HCT116 (cell line): Measurements from ENCODE around the gene CDH16. TPM values are rescaled to one million over a fixed set of nuclear protein-coding genes. Genes with fewer than 3 reads are reported as not detected.
A peak's percentile ranks its signal among the peaks of the same experiment; 100 is the strongest.

Experiments
- ATAC-seq: fragments of 200-7000 bp; cut with Tn5 transposase; 2 replicates; pipeline ENCODE4 v1.9.1; 2020; ENCODE audit warnings: mild to moderate bottlenecking, moderate library complexity
- BruUV-seq: library from RNA; stranded (reverse); fragments of 400-500 nt; replicated peaks from 2 replicates; lab custom pipeline; 2021; lab: Mats Ljungman, UMichigan
- CTCF ChIA-PET: fragments of 300-600 bp; sonication (Branson Sonifier 250); formaldehyde crosslinking; loops from one replicate; lab custom pipeline; 2021; ENCODE audit warnings: antibody characterized with exemption; lab: Charles Lee
- POLR2A ChIA-PET: fragments of 300-600, 350-600 bp; sonication (Branson Sonifier 250); formaldehyde crosslinking; loops from one replicate; lab custom pipeline; 2021; ENCODE audit warnings: antibody characterized with exemption; lab: Charles Lee
- RAD21 ChIA-PET, 2 experiments: fragments of 300-600 bp; sonication (Branson Sonifier 250); formaldehyde crosslinking; loops; one replicate each; lab custom pipeline; 2023; ENCODE audit warnings: low total read pairs in 2 of 2; ENCODE audit not compliant: uncharacterized antibody in 2 of 2, unreplicated experiment in 2 of 2, low non-redundant PET in 1 of 2; lab: Charles Lee
- DNase-seq: peaks from one replicate; pipeline ENCODE4 v3.0.0-alpha.2; 2010; ENCODE audit warnings: low read depth, low spot score
- H2AFZ ChIP-seq: fragments of 200-600 bp; shearing (Covaris generic), sonication (generic); 2 replicates; pipeline ENCODE4 v1.6.1; 2017; ENCODE audit warnings: low read depth, mixed run types, mixed read lengths, antibody characterized with exemption, low read length; ENCODE audit not compliant: poor library complexity, severe bottlenecking
- H3K27ac ChIP-seq: 2 replicates; pipeline ENCODE4 v1.5.1; 2012; ENCODE audit warnings: low read depth, low read length
- H3K27me3 ChIP-seq: fragments of 200-600 bp; sonication (generic); 2 replicates; pipeline ENCODE4 v1.6.1; 2016; ENCODE audit warnings: mixed run types, low read length, mixed read lengths; ENCODE audit not compliant: insufficient read depth
- H3K36me3 ChIP-seq, 2 experiments: fragments of 200-500 bp in 1 of 2; fragments of 200-600 bp in 1 of 2; sonication (Bioruptor generic) in 1 of 2; sonication (generic) in 1 of 2; 2 replicates each; pipeline versions ENCODE4 v1.5.1 to v1.6.1; 2014 to 2016; ENCODE audit warnings: low read length in 2 of 2, inconsistent platforms in 1 of 2, mixed read lengths in 1 of 2, mixed run types in 1 of 2; ENCODE audit not compliant: insufficient read depth in 2 of 2, control insufficient read depth in 1 of 2
- H3K4me1 ChIP-seq, 2 experiments: fragments of 200-600 bp in 1 of 2; sonication (generic) in 1 of 2; 2 replicates each; pipeline versions ENCODE4 v1.5.1 to v1.6.1; 2012 to 2017; ENCODE audit warnings: low read length in 2 of 2, inconsistent platforms in 1 of 2, mild to moderate bottlenecking in 1 of 2, mixed read lengths in 1 of 2, mixed run types in 1 of 2, moderate library complexity in 1 of 2; ENCODE audit not compliant: insufficient read depth in 2 of 2, control insufficient read depth in 1 of 2
- H3K4me2 ChIP-seq: fragments of 200-600 bp; sonication (generic); 2 replicates; pipeline ENCODE4 v1.6.1; 2017; ENCODE audit warnings: mixed run types, low read length, mixed read lengths
- H3K4me3 ChIP-seq, 2 experiments: fragments of 200-600 bp in 1 of 2; sonication (generic) in 1 of 2; replicated peaks in 1 of 2; 2 replicates each; pipeline ENCODE4 v1.5.1; 2011 to 2016; ENCODE audit warnings: low read length in 2 of 2, control low read depth in 1 of 2, low read depth in 1 of 2, mild to moderate bottlenecking in 1 of 2, mixed read lengths in 1 of 2, mixed run types in 1 of 2
- H3K79me2 ChIP-seq: fragments of 200-600 bp; sonication (generic); 2 replicates; pipeline ENCODE4 v1.6.1; 2017; ENCODE audit warnings: mild to moderate bottlenecking, mixed run types, low read length, moderate library complexity, mixed read lengths; ENCODE audit not compliant: insufficient read depth
- H3K9ac ChIP-seq: fragments of 200-600 bp; sonication (generic); 2 replicates; pipeline ENCODE4 v1.6.1; 2016; ENCODE audit warnings: low read length, mixed read lengths
- H3K9me2 ChIP-seq: fragments of 200-600 bp; sonication (generic), shearing (Covaris generic); 2 replicates; pipeline ENCODE4 v1.6.1; 2017; ENCODE audit warnings: mixed run types, mild to moderate bottlenecking, moderate library complexity; ENCODE audit not compliant: insufficient read depth
- H3K9me3 ChIP-seq, 2 experiments: fragments of 200-500 bp in 1 of 2; fragments of 200-600 bp in 1 of 2; sonication (Bioruptor generic) in 1 of 2; sonication (generic) in 1 of 2; 2 replicates each; pipeline ENCODE4 v1.6.1; 2014 to 2017; ENCODE audit warnings: low read length in 2 of 2, mixed read lengths in 2 of 2, inconsistent platforms in 1 of 2, low read depth in 1 of 2, mild to moderate bottlenecking in 1 of 2, mixed run types in 1 of 2, moderate library complexity in 1 of 2; ENCODE audit not compliant: control insufficient read depth in 1 of 2, insufficient read depth in 1 of 2
- H4K20me1 ChIP-seq: fragments of 200-600 bp; sonication (generic), shearing (Covaris generic); 2 replicates; pipeline ENCODE4 v1.6.1; 2017; ENCODE audit warnings: mixed run types, mild to moderate bottlenecking, moderate library complexity; ENCODE audit not compliant: insufficient read depth
- CEBPB ChIP-seq: IDR thresholded peaks from 2 replicates; pipeline ENCODE4 v1.6.1; 2012; ENCODE audit warnings: low read depth
- CTCF ChIP-seq, 3 experiments: fragments of 200-600 bp in 1 of 3; sonication (generic) in 1 of 3; IDR thresholded peaks in 2 of 3; conservative IDR thresholded peaks in 1 of 3; 2 replicates each; pipeline ENCODE4 v1.5.1; 2012 to 2017; ENCODE audit warnings: low read depth in 2 of 3, low read length in 2 of 3, antibody characterized with exemption in 1 of 3, borderline replicate concordance in 1 of 3, control low read depth in 1 of 3, mild to moderate bottlenecking in 1 of 3, mixed read lengths in 1 of 3, mixed run types in 1 of 3, moderate library complexity in 1 of 3; ENCODE audit not compliant: insufficient read depth in 1 of 3
- EGR1 ChIP-seq: IDR thresholded peaks from 2 replicates; pipeline ENCODE4 v1.6.1; 2012; ENCODE audit warnings: low read depth
- POLR2A ChIP-seq: IDR thresholded peaks from 2 replicates; pipeline ENCODE4 v1.7.0; 2011; ENCODE audit warnings: borderline replicate concordance; ENCODE audit not compliant: insufficient read depth, insufficient read length; ENCODE audit errors: extremely low read depth
- RAD21 ChIP-seq: IDR thresholded peaks from 2 replicates; pipeline ENCODE4 v1.6.1; 2012; ENCODE audit warnings: low read depth, mild to moderate bottlenecking
- REST ChIP-seq: IDR thresholded peaks from 2 replicates; pipeline ENCODE4 v1.6.1; 2012; ENCODE audit warnings: low read depth
- SIN3A ChIP-seq: IDR thresholded peaks from 2 replicates; pipeline ENCODE4 v1.6.1; 2012; ENCODE audit warnings: low read depth
- TCF7L2 ChIP-seq: IDR thresholded peaks from 2 replicates; pipeline ENCODE4 v1.7.0; 2011; ENCODE audit warnings: borderline replicate concordance, inconsistent platforms; ENCODE audit not compliant: insufficient read depth, insufficient read length; ENCODE audit errors: extremely low read depth
- YY1 ChIP-seq: IDR thresholded peaks from 2 replicates; pipeline ENCODE4 v1.6.1; 2011; ENCODE audit warnings: low read length, low read depth, moderate library complexity, mild to moderate bottlenecking; ENCODE audit not compliant: insufficient replicate concordance; ENCODE audit errors: extremely low read depth
- ZBTB33 ChIP-seq: IDR thresholded peaks from 2 replicates; pipeline ENCODE4 v1.6.1; 2011; ENCODE audit warnings: mild to moderate bottlenecking, low read length, moderate library complexity; ENCODE audit not compliant: insufficient replicate concordance; ENCODE audit errors: extremely low read depth
- ZFX ChIP-seq: fragments of 450-650 bp; IDR thresholded peaks from 2 replicates; pipeline ENCODE4 v1.6.1; 2017
- ZNF274 ChIP-seq: fragments of 200-500 bp; sonication (Bioruptor generic); IDR thresholded peaks from 2 replicates; pipeline ENCODE4 v1.6.1; 2014; ENCODE audit warnings: mild to moderate bottlenecking, low read depth, low read length, inconsistent platforms
- intact Hi-C: fragments of 100-400 bp; cut with micrococcal nuclease; formaldehyde crosslinking; loops from 2 replicates; pipeline ENCODE4 v1.10.0; 2022
- total RNA-seq: library from RNA; stranded (reverse); gene quantifications from one replicate; pipeline ENCODE4 v1.2.1, GENCODE V29; 2021; ENCODE audit not compliant: unreplicated experiment

Gene CDH16
- total RNA-seq, 1 experiment from 2014 or later = not detected

- no peak overlapping the region for H3K9ac ChIP-seq
- no peaks in the 10 kb centered on the region for H3K27me3 ChIP-seq
- no peaks in the 10 kb centered on the region; a peak in 1 of 4 replicates for H3K36me3 ChIP-seq
- POLR2A ChIA-PET = no interaction called here
- no peak overlapping the region for H3K27ac ChIP-seq
- peak overlapping the region; percentile 42 for H3K4me2 ChIP-seq
- no peaks in the 10 kb centered on the region for H4K20me1 ChIP-seq
- ATAC-seq (peak; percentile 91), DNase-seq (peak; percentile 81)
- H3K79me2 ChIP-seq = no peaks in the 10 kb centered on the region
- intact Hi-C loops = no loop called here
- no peaks in the 10 kb centered on the region for H3K9me2 ChIP-seq
- RAD21 ChIA-PET = no interaction called here
- no peak overlapping the region; a peak in 1 of 4 replicates for H3K4me3 ChIP-seq
- H3K9me3 ChIP-seq = peaks cover 0 to 6% of the 10 kb centered on the region in 2 experiments; a peak in 1 of 4 replicates
- H2AFZ ChIP-seq = peak overlapping the region; percentile 84
- BruUV-seq = no TSS peak
- peaks cover 0 to 9% of the 10 kb centered on the region in 2 experiments; a peak in 2 of 4 replicates for H3K4me1 ChIP-seq
- CTCF ChIA-PET = interaction anchor here (0.7 to 1.0 kb wide), 2 partner anchors 223 to 251 kb away, joined by 3 to 4 read pairs; partner anchors contain the start of genes ELMO3 and NOL3
- TF ChIP-seq ZFX = no peak
- TF ChIP-seq ZBTB33 = no peak
- no peak for TF ChIP-seq YY1
- no peak for TF ChIP-seq POLR2A
- TF ChIP-seq TCF7L2 = peak; percentile 57
- TF ChIP-seq SIN3A = no peak
- TF ChIP-seq RAD21 = peak; percentile 86
- TF ChIP-seq ZNF274 = no peak
- no peak for TF ChIP-seq REST
- no peak for TF ChIP-seq EGR1
- TF ChIP-seq CTCF (IDR thresholded peaks at IDR 0.05 in 2 of 3, conservative IDR thresholded peaks at IDR 0.05 in 1 of 3; ENCODE audit: borderline replicate concordance in 1 of 3, insufficient read depth in 1 of 3, low read depth in 2 of 3, low read length in 2 of 3) = peak; percentile 85 to 92 (median 85)
- no peak for TF ChIP-seq CEBPB
These were observed 28.8 kb upstream of the CDH16 start for GRCh38 chr16:66947302-66948065.
